H9 (cell line): Measurements from ENCODE around the gene AGMO. TPM values are rescaled to one million over a fixed set of nuclear protein-coding genes. Genes with fewer than 3 reads are reported as not detected.

Experiments used
- DNase-seq: peaks from one replicate; pipeline ENCODE4 v3.0.0-alpha.2; 2017
- H2AFZ ChIP-seq: one replicate; pipeline ENCODE4 v1.6.1; 2013; ENCODE audit warnings: mild to moderate bottlenecking, low read length, control low read depth, moderate library complexity
- H2AK5ac ChIP-seq: 2 replicates; pipeline ENCODE4 v1.6.1; 2013; ENCODE audit warnings: low read length, control low read depth, mixed read lengths; ENCODE audit not compliant: insufficient read length
- H2BK120ac ChIP-seq: one replicate; pipeline ENCODE4 v1.6.1; 2013; ENCODE audit warnings: low read depth, mild to moderate bottlenecking, low read length, control low read depth, inconsistent platforms; ENCODE audit not compliant: poor library complexity, severe bottlenecking
- H2BK12ac ChIP-seq: 2 replicates; pipeline ENCODE4 v1.6.1; 2013; ENCODE audit warnings: low read length, control low read depth, mixed read lengths, low read depth; ENCODE audit not compliant: insufficient read length
- H2BK15ac ChIP-seq: 2 replicates; pipeline ENCODE4 v1.6.1; 2013; ENCODE audit warnings: low read depth, low read length, control low read depth
- H2BK20ac ChIP-seq: one replicate; pipeline ENCODE4 v1.6.1; 2013; ENCODE audit warnings: low read depth, mild to moderate bottlenecking, low read length, control low read depth, inconsistent platforms; ENCODE audit not compliant: poor library complexity, severe bottlenecking
- H2BK5ac ChIP-seq: 2 replicates; pipeline ENCODE4 v1.6.1; 2013; ENCODE audit warnings: low read length, control low read depth, mixed read lengths; ENCODE audit not compliant: insufficient read length
- H3K14ac ChIP-seq: 2 replicates; pipeline ENCODE4 v1.6.1; 2013; ENCODE audit warnings: low read length, control low read depth; ENCODE audit not compliant: insufficient read depth
- H3K18ac ChIP-seq: 2 replicates; pipeline ENCODE4 v1.6.1; 2013; ENCODE audit warnings: low read depth, mild to moderate bottlenecking, mixed read lengths, low read length, control low read depth; ENCODE audit not compliant: insufficient read length
- H3K23ac ChIP-seq: 2 replicates; pipeline ENCODE4 v1.6.1; 2013; ENCODE audit warnings: low read length, control low read depth, mixed read lengths, low read depth; ENCODE audit not compliant: insufficient read length
- H3K23me2 ChIP-seq: 2 replicates; pipeline ENCODE4 v1.6.1; 2013; ENCODE audit warnings: low read depth, mild to moderate bottlenecking, mixed read lengths, low read length, control low read depth; ENCODE audit not compliant: insufficient read length, poor library complexity, severe bottlenecking
- H3K27ac ChIP-seq: 2 replicates; pipeline ENCODE4 v1.5.1; 2013; ENCODE audit warnings: low read length, control low read depth, mixed read lengths, low read depth; ENCODE audit not compliant: insufficient read length
- H3K27me3 ChIP-seq: 2 replicates; pipeline ENCODE4 v1.6.1; 2013; ENCODE audit warnings: low read length, control low read depth, inconsistent platforms; ENCODE audit not compliant: insufficient read depth
- H3K4ac ChIP-seq: 2 replicates; pipeline ENCODE4 v1.6.1; 2013; ENCODE audit warnings: low read depth, mild to moderate bottlenecking, control low read depth, inconsistent platforms, low read length, moderate library complexity
- H3K4me1 ChIP-seq: 2 replicates; pipeline ENCODE4 v1.6.1; 2013; ENCODE audit warnings: low read length, control low read depth, inconsistent platforms; ENCODE audit not compliant: insufficient read depth
- H3K4me2 ChIP-seq: 2 replicates; pipeline ENCODE4 v1.6.1; 2013; ENCODE audit warnings: low read length, control low read depth, mixed read lengths; ENCODE audit not compliant: insufficient read length, insufficient read depth
- H3K56ac ChIP-seq: 2 replicates; pipeline ENCODE4 v1.6.1; 2013; ENCODE audit warnings: low read depth, mild to moderate bottlenecking, mixed read lengths, low read length, control low read depth; ENCODE audit not compliant: insufficient read length
- H3K79me1 ChIP-seq: 2 replicates; pipeline ENCODE4 v1.6.1; 2013; ENCODE audit warnings: low read depth, mild to moderate bottlenecking, moderate library complexity, low read length, control low read depth, inconsistent platforms; ENCODE audit not compliant: insufficient read depth, poor library complexity, severe bottlenecking
- H3K79me2 ChIP-seq: 2 replicates; pipeline ENCODE4 v1.6.1; 2013; ENCODE audit warnings: low read length, control low read depth, inconsistent platforms; ENCODE audit not compliant: insufficient read depth
- H3K9ac ChIP-seq: 2 replicates; pipeline ENCODE4 v1.6.1; 2013; ENCODE audit warnings: low read length, control low read depth, mixed read lengths; ENCODE audit not compliant: insufficient read length; ENCODE audit errors: extremely low read depth
- H3K9me3 ChIP-seq: one replicate; pipeline ENCODE4 v1.6.1; 2013; ENCODE audit warnings: low read depth, low read length, inconsistent platforms; ENCODE audit not compliant: control insufficient read depth
- H3T11ph ChIP-seq: one replicate; pipeline ENCODE4 v1.6.1; 2013; ENCODE audit warnings: mild to moderate bottlenecking, low read length, control low read depth, inconsistent platforms
- H4K20me1 ChIP-seq: one replicate; pipeline ENCODE4 v1.6.1; 2013; ENCODE audit not compliant: control insufficient read depth, insufficient read length, insufficient read depth
- H4K5ac ChIP-seq: 2 replicates; pipeline ENCODE4 v1.6.1; 2013; ENCODE audit warnings: low read depth, mild to moderate bottlenecking, mixed read lengths, low read length, control low read depth; ENCODE audit not compliant: insufficient read length
- H4K8ac ChIP-seq: replicated peaks from 2 replicates; pipeline ENCODE4 v1.6.1; 2013; ENCODE audit warnings: low read length, control low read depth, mixed read lengths, low read depth; ENCODE audit not compliant: insufficient read length
- H4K91ac ChIP-seq: 2 replicates; pipeline ENCODE4 v1.6.1; 2013; ENCODE audit warnings: low read depth, mild to moderate bottlenecking, moderate library complexity, mixed read lengths, low read length, control low read depth; ENCODE audit not compliant: insufficient read length
- H3K27ac Mint-ChIP-seq, 3 experiments: 2 replicates in 2 of 3; 3 replicates in 1 of 3; pipeline ENCODE4 v1.8.0; 2020 to 2021; ENCODE audit warnings: mixed read lengths in 3 of 3, mild to moderate bottlenecking in 1 of 3, moderate library complexity in 1 of 3
- H3K27me3 Mint-ChIP-seq: 2 replicates; pipeline ENCODE4 v1.8.0; 2021; ENCODE audit warnings: low read depth, mild to moderate bottlenecking, moderate library complexity, mixed read lengths
- H3K36me3 Mint-ChIP-seq, 3 experiments: 2 replicates in 2 of 3; 3 replicates in 1 of 3; pipeline ENCODE4 v1.8.0; 2020 to 2021; ENCODE audit warnings: low read depth in 3 of 3, mixed read lengths in 3 of 3; ENCODE audit not compliant: insufficient read depth in 1 of 3
- H3K4me1 Mint-ChIP-seq, 2 experiments: 2 replicates each; pipeline ENCODE4 v1.8.0; 2020; ENCODE audit warnings: mixed read lengths in 2 of 2
- H3K4me3 Mint-ChIP-seq, 2 experiments: 2 replicates in 1 of 2; 3 replicates in 1 of 2; pipeline ENCODE4 v1.8.0; 2020 to 2021; ENCODE audit warnings: mild to moderate bottlenecking in 2 of 2, mixed read lengths in 2 of 2, moderate library complexity in 1 of 2
- H3K9me3 Mint-ChIP-seq, 2 experiments: 2 replicates in 1 of 2; 3 replicates in 1 of 2; pipeline ENCODE4 v1.8.0; 2020; ENCODE audit warnings: mild to moderate bottlenecking in 2 of 2, mixed read lengths in 2 of 2, moderate library complexity in 1 of 2
- WGBS: extraction: QIAGEN DNeasy Blood & Tissue Kit; methylation state at CpG from one replicate; pipeline ENCODE4 v1.1.7; 2013; ENCODE audit warnings: missing lambda C conversion rate, low lambda C conversion rate, mixed read lengths; ENCODE audit not compliant: insufficient read length; ENCODE audit errors: extremely low coverage; 5-methylcytosine and 5-hydroxymethylcytosine counted together
- total RNA-seq: library from RNA; stranded (reverse); gene quantifications from 2 replicates; pipeline ENCODE4 v1.2.1, GENCODE V29; 2021
- TF ChIP-seq, protein P1 (sequence below): fragments of 200-600 bp; sonication (generic); conservative IDR thresholded peaks from 3 replicates; pipeline ENCODE4 v1.8.0; 2021; ENCODE audit warnings: antibody characterized with exemption, mild to moderate bottlenecking

Gene AGMO
- total RNA-seq, 1 experiment from 2014 or later = 0.70 TPM

DNA sequence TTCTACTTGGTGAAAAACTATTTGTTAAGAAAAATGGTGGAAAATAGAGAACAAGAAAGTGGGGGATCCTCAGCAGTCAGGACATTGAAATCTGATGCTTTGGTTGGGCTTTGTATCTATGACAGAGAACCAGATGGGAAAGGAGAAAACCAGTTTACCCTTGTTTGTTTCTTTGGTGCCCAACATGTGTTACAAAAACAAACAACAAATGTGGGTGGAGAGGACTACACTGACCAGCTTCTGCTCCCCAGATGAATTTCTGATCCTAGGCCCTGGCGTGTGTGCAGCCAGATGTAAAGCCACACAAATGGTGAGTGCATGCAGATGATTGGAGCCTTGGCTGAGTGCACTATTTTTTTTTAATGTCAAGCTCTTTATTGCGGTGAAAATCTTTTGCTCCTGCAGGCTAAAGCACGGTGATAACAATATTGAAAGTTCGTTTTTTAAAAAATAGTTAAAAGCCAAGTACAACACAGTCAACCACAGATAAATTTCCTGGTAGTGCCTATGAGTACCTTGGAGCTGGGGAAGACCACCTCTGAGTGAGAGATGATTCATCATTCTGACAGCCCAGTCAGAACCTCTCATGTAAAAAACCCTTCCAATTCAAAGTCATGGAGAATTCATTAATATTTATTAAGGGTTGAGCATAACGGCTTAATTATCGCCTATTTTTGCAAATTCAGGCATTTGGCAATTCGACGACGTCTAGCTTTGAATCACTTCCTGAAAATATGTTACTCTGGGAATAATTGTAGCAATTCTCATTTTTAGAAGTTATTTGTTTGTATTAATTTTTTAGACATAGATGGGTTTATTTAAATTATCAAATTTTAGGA is 163.7 kb downstream of the AGMO start:
- peak overlapping the region in 2 of 3 experiments; percentile 62 to 63; a peak in 1 of 7 replicates for H3K27ac Mint-ChIP-seq
- H2BK20ac ChIP-seq = no peak overlapping the region

More for the DNA sequence above, 163.7 kb downstream of the AGMO start:
- no peak overlapping the region for H2BK120ac ChIP-seq
- no CpG with 5 or more reads among the region's 9 CpGs for WGBS
- no peak overlapping the region for H3T11ph ChIP-seq
- H3K18ac ChIP-seq = no peak overlapping the region
- H4K5ac ChIP-seq = no peak overlapping the region
- no peaks in the 10 kb centered on the region for H3K9me3 ChIP-seq
- peaks cover 4 to 10% of the 10 kb centered on the region in 2 experiments; a peak in 4 of 5 replicates for H3K9me3 Mint-ChIP-seq
- H3K9ac ChIP-seq = no peak overlapping the region
- no peaks in the 10 kb centered on the region for H4K20me1 ChIP-seq
- H3K56ac ChIP-seq = no peak overlapping the region
- DNase-seq = no peak
- no peak overlapping the region for H4K8ac ChIP-seq
- no peaks in the 10 kb centered on the region for H3K27me3 ChIP-seq
- H3K23me2 ChIP-seq = no peaks in the 10 kb centered on the region
- H3K36me3 Mint-ChIP-seq = peaks cover 3 to 10% (median 5%) of the 10 kb centered on the region in 3 experiments
- no peak overlapping the region for H2BK5ac ChIP-seq
- H3K4me1 ChIP-seq = no peaks in the 10 kb centered on the region
- no peak overlapping the region for H2BK12ac ChIP-seq
- H3K23ac ChIP-seq = no peak overlapping the region
- no peak overlapping the region for H3K4me3 Mint-ChIP-seq
- no peak overlapping the region for H3K4ac ChIP-seq
- H2AK5ac ChIP-seq = no peak overlapping the region
- no peak overlapping the region for H3K27ac ChIP-seq
- no peak overlapping the region for H3K4me2 ChIP-seq
- H3K4me1 Mint-ChIP-seq = peaks cover 4% of the 10 kb centered on the region in 2 experiments; a peak in 2 of 4 replicates
- H3K14ac ChIP-seq = no peak overlapping the region
- no peaks in the 10 kb centered on the region; the same call in 1 of the 2 replicates for H3K27me3 Mint-ChIP-seq
- TF ChIP-seq, protein P1, sequence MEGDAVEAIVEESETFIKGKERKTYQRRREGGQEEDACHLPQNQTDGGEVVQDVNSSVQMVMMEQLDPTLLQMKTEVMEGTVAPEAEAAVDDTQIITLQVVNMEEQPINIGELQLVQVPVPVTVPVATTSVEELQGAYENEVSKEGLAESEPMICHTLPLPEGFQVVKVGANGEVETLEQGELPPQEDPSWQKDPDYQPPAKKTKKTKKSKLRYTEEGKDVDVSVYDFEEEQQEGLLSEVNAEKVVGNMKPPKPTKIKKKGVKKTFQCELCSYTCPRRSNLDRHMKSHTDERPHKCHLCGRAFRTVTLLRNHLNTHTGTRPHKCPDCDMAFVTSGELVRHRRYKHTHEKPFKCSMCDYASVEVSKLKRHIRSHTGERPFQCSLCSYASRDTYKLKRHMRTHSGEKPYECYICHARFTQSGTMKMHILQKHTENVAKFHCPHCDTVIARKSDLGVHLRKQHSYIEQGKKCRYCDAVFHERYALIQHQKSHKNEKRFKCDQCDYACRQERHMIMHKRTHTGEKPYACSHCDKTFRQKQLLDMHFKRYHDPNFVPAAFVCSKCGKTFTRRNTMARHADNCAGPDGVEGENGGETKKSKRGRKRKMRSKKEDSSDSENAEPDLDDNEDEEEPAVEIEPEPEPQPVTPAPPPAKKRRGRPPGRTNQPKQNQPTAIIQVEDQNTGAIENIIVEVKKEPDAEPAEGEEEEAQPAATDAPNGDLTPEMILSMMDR = no peak
- no peak overlapping the region for H2AFZ ChIP-seq
- H4K91ac ChIP-seq = no peak overlapping the region
- no peaks in the 10 kb centered on the region for H3K79me1 ChIP-seq
- no peaks in the 10 kb centered on the region for H3K79me2 ChIP-seq
- H2BK15ac ChIP-seq = no peak overlapping the region
